OCI-LY1 (cell line): ENCODE results near the gene AMPH.

Experiments used
- H2AFZ ChIP-seq: fragments of 200-600 bp; sonication (generic), shearing (Covaris generic); 2 replicates; pipeline ENCODE4 v1.6.0; 2014; ENCODE audit warnings: antibody characterized with exemption, mild to moderate bottlenecking, low read length
- H3F3A ChIP-seq: fragments of 200-600 bp; sonication (generic), shearing (Covaris generic); 2 replicates; pipeline ENCODE4 v1.6.0; 2014; ENCODE audit warnings: mild to moderate bottlenecking, antibody characterized with exemption, low read length, moderate library complexity; ENCODE audit not compliant: insufficient read depth
- H3K27ac ChIP-seq: fragments of 200-600 bp; sonication (generic); 2 replicates; pipeline ENCODE4 v1.5.1; 2014; ENCODE audit warnings: low read length, mixed run types, mild to moderate bottlenecking, low read depth; ENCODE audit not compliant: poor library complexity, severe bottlenecking
- H3K27me3 ChIP-seq: fragments of 200-600 bp; sonication (generic); 2 replicates; pipeline ENCODE4 v1.6.0; 2014; ENCODE audit warnings: antibody characterized with exemption, mild to moderate bottlenecking, low read length, moderate library complexity; ENCODE audit not compliant: insufficient read depth
- H3K36me3 ChIP-seq: fragments of 200-600 bp; sonication (generic); 2 replicates; pipeline ENCODE4 v1.6.1; 2014; ENCODE audit warnings: mild to moderate bottlenecking, antibody characterized with exemption, low read length, moderate library complexity, mixed read lengths; ENCODE audit not compliant: insufficient read depth
- H3K4me1 ChIP-seq: fragments of 200-600 bp; sonication (generic); 2 replicates; pipeline ENCODE4 v1.5.1; 2014; ENCODE audit warnings: mild to moderate bottlenecking, low read length, moderate library complexity; ENCODE audit not compliant: insufficient read depth, severe bottlenecking
- H3K4me2 ChIP-seq: fragments of 200-600 bp; sonication (generic), shearing (Covaris generic); 2 replicates; pipeline ENCODE4 v1.6.1; 2014; ENCODE audit warnings: low read length
- H3K4me3 ChIP-seq: fragments of 200-600 bp; sonication (generic); 2 replicates; pipeline ENCODE4 v1.5.1; 2014; ENCODE audit warnings: low read length, low read depth, mild to moderate bottlenecking, mixed read lengths; ENCODE audit not compliant: poor library complexity, severe bottlenecking
- H3K79me2 ChIP-seq: fragments of 200-600 bp; shearing (Covaris generic); 2 replicates; pipeline ENCODE4 v1.6.1; 2016; ENCODE audit warnings: mixed run types, low read length, mixed read lengths; ENCODE audit not compliant: insufficient read depth
- H3K9ac ChIP-seq: fragments of 200-600 bp; sonication (generic), shearing (Covaris generic); 2 replicates; pipeline ENCODE4 v1.6.1; 2014; ENCODE audit warnings: mild to moderate bottlenecking, low read length, mixed read lengths
- H3K9me2 ChIP-seq: fragments of 200-600 bp; sonication (generic), shearing (Covaris generic); 2 replicates; pipeline ENCODE4 v1.6.1; 2014; ENCODE audit warnings: low read depth, mild to moderate bottlenecking, low read length, mixed read lengths
- H3K9me3 ChIP-seq: fragments of 200-600 bp; shearing (Covaris generic); 2 replicates; pipeline ENCODE4 v1.6.1; 2014; ENCODE audit warnings: low read length, mixed read lengths
- H4K20me1 ChIP-seq: fragments of 200-600 bp; sonication (generic), shearing (Covaris generic); 2 replicates; pipeline ENCODE4 v1.6.0; 2016; ENCODE audit warnings: mild to moderate bottlenecking, low read length; ENCODE audit not compliant: insufficient read depth
- EZH2 ChIP-seq: fragments of 200-600 bp; sonication (generic), shearing (Covaris generic); IDR thresholded peaks from 2 replicates; pipeline ENCODE4 v1.8.0; 2017; ENCODE audit warnings: borderline replicate concordance, mixed run types, mild to moderate bottlenecking, antibody characterized with exemption, low read length, moderate library complexity, mixed read lengths
- TF ChIP-seq, protein P1 (sequence below): fragments of 200-600 bp; sonication (generic), shearing (Covaris generic); IDR thresholded peaks from 2 replicates; pipeline ENCODE4 v1.5.1; 2017; ENCODE audit warnings: mild to moderate bottlenecking, antibody characterized with exemption, low read length, moderate library complexity, mixed read lengths

The AMPH gene

GRCh38 chr7:38664972-38665371, 33.8 kb upstream of the AMPH start:
- H3K27ac ChIP-seq: no peak overlapping the region
- H3K79me2 ChIP-seq: no peaks in the 10 kb centered on the region
- H2AFZ ChIP-seq: no peak overlapping the region
- H4K20me1 ChIP-seq: no peaks in the 10 kb centered on the region
- no peaks in the 10 kb centered on the region; the same call in 1 of the 2 replicates for H3K27me3 ChIP-seq
- H3K4me3 ChIP-seq: no peak overlapping the region
- no peaks in the 10 kb centered on the region for H3K36me3 ChIP-seq
- H3K4me2 ChIP-seq: no peak overlapping the region
- TF ChIP-seq EZH2: no peak
- TF ChIP-seq, protein P1, sequence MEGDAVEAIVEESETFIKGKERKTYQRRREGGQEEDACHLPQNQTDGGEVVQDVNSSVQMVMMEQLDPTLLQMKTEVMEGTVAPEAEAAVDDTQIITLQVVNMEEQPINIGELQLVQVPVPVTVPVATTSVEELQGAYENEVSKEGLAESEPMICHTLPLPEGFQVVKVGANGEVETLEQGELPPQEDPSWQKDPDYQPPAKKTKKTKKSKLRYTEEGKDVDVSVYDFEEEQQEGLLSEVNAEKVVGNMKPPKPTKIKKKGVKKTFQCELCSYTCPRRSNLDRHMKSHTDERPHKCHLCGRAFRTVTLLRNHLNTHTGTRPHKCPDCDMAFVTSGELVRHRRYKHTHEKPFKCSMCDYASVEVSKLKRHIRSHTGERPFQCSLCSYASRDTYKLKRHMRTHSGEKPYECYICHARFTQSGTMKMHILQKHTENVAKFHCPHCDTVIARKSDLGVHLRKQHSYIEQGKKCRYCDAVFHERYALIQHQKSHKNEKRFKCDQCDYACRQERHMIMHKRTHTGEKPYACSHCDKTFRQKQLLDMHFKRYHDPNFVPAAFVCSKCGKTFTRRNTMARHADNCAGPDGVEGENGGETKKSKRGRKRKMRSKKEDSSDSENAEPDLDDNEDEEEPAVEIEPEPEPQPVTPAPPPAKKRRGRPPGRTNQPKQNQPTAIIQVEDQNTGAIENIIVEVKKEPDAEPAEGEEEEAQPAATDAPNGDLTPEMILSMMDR: no peak
- H3K4me1 ChIP-seq: no peaks in the 10 kb centered on the region
- H3K9me2 ChIP-seq: no peaks in the 10 kb centered on the region
- H3K9ac ChIP-seq: no peak overlapping the region
- H3K9me3 ChIP-seq: no peaks in the 10 kb centered on the region
- no peaks in the 10 kb centered on the region for H3F3A ChIP-seq

DNA sequence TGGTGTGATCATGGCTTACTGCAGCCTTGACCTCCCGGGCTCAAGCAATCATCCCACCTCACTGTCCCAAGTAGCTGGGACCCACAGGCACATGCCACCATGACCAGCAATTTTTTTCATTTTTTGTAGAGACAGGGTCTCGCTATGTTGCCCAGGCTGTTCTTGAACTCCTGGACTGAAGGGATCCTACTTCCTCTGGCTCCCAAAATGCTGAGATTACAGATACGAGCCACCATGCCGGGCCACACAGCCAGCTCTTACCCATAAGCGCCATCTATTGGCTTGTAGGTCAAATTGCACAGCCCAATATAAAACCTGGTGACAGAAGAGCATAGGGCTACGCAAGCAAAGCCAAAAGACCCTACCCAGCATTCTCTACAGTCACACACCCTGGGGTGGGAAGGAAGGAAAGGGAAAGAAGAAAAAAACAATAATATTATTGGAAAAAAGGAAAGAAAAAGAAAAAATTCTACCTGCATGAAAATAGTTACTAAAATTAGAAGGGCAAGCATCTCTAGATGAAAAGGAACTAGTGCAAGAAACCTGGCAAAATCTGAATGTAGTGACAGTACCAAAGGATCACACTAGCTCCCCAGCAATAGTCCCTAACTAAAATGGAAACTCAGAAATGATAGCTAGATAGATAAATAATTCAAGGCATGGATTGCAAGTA, 29.4 kb upstream of the AMPH start:
- no peaks in the 10 kb centered on the region for H3K9me2 ChIP-seq
- H3K27me3 ChIP-seq: no peaks in the 10 kb centered on the region; the same call in 1 of the 2 replicates
- no peak overlapping the region for H3K27ac ChIP-seq
- no peaks in the 10 kb centered on the region for H3K36me3 ChIP-seq
- H4K20me1 ChIP-seq: no peaks in the 10 kb centered on the region
- H3K4me1 ChIP-seq: no peaks in the 10 kb centered on the region
- TF ChIP-seq EZH2: no peak
- TF ChIP-seq, protein P1: peak; percentile 92
- no peak overlapping the region for H3K4me2 ChIP-seq
- no peak overlapping the region for H3K4me3 ChIP-seq
- H2AFZ ChIP-seq: no peak overlapping the region
- no peaks in the 10 kb centered on the region for H3K9me3 ChIP-seq
- no peaks in the 10 kb centered on the region for H3F3A ChIP-seq
- no peak overlapping the region for H3K9ac ChIP-seq
- no peaks in the 10 kb centered on the region for H3K79me2 ChIP-seq

GRCh38 chr7:38659931-38660330, 28.8 kb upstream of the AMPH start:
- TF ChIP-seq, protein P1: no peak
- TF ChIP-seq EZH2: no peak
- H3K27ac ChIP-seq: no peak overlapping the region
- no peaks in the 10 kb centered on the region for H3K36me3 ChIP-seq
- no peaks in the 10 kb centered on the region for H3K4me1 ChIP-seq
- H3K9ac ChIP-seq: no peak overlapping the region
- H3K79me2 ChIP-seq: no peaks in the 10 kb centered on the region
- no peaks in the 10 kb centered on the region for H3K9me3 ChIP-seq
- H4K20me1 ChIP-seq: no peaks in the 10 kb centered on the region
- no peak overlapping the region for H3K4me3 ChIP-seq
- H2AFZ ChIP-seq: no peak overlapping the region
- no peaks in the 10 kb centered on the region; the same call in 1 of the 2 replicates for H3K27me3 ChIP-seq
- no peak overlapping the region for H3K4me2 ChIP-seq
- no peaks in the 10 kb centered on the region for H3F3A ChIP-seq
- no peaks in the 10 kb centered on the region for H3K9me2 ChIP-seq
